Measurements from ENCODE around the gene SLC6A19.

The SLC6A19 gene

DNA sequence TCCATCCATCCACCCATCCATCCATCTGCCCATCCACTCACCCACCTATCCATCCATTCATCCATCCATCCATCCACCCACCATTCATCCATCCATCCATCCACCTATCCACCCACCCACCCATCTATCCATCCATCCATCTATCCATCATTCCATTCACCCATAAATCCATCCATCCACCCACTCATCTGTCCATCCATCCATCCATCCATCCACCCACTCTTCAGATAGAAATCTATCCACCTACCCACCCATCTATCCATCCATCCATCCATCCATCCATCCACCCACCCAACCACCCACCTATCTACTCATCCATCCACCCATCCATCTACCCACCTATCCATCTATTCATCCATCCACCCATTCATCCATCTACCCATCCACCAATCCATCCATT is 35.0 kb upstream of the SLC6A19 start:
- no peak for DNase-seq (ENCODE audit: low spot score)

DNA sequence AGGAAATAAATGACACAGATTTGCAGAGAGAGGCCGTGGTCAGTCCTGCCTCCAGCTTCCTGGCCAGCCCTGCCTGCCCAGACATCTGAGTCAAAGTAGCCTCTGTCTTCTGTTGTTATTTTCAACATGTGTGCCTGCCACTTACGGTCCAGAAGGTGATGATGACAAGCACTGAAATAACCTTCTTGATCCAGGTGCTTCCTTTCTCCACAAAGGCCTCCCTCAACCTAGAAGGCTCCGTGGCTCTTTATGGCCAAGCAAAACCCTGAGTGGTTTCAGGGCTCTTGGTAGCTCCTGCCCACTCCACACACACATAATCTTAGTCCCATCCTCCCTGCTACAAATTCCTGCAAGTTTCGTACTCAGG is 34.1 kb upstream of the SLC6A19 start:
- DNase-seq (ENCODE audit: low spot score) = no peak

DNA sequence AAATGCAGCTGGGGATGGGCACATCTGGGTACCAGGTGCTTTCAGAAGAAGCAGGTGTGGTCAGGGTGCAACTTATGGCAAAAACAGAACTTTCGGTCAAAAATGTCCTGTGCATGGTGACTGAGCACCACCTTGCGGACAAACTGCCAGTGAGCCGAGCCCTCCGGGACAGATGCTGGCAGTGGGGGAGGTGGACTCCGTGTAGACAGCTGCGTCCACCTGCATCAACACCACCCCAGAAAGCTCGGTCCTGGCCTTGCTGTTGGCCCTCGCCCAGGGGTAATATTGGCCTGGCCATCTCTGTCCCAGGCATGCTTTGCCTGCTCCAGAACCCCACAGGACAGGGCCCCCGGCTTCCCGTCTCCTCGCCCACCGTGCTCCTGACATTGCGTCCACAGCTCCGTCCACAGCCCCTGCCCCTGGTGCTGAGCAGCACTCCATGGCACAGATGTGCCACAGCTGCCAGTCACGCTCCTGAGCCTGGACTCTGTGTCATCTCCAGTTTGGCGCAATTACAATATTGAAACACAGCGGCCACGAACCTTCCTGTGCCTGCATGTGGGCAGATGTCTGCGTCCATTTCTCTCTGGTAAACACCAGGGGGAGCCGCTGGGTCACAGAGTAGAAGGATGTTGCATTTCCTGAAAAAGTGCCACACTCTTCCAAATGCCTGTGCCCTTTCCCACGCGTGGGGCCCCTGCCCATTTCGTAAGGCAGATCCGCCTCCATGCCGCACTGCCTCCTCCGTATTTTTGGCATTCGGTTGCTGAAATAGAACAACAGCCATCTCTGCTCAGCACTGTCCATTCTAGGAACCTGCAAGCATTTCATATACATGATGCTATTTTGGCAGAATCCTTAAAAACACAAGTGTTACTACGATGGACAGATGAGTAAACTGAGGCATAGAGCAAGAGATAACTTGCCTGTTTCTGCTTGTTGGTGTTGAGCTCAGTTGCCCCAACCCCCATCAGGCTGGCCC is 33.4 kb upstream of the SLC6A19 start:
- DNase-seq (ENCODE audit: low spot score) = peak; percentile 88

- no peak for DNase-seq (ENCODE audit: low spot score)
Measured at GRCh38 chr5:1168796-1169195, 32.6 kb upstream of the SLC6A19 start.

- no peak for DNase-seq (ENCODE audit: low spot score)
Measured at GRCh38 chr5:1169211-1170115, 31.9 kb upstream of the SLC6A19 start.

- no peak for DNase-seq (ENCODE audit: low spot score)
Measured at GRCh38 chr5:1171340-1171941, 30.0 kb upstream of the SLC6A19 start.

DNA sequence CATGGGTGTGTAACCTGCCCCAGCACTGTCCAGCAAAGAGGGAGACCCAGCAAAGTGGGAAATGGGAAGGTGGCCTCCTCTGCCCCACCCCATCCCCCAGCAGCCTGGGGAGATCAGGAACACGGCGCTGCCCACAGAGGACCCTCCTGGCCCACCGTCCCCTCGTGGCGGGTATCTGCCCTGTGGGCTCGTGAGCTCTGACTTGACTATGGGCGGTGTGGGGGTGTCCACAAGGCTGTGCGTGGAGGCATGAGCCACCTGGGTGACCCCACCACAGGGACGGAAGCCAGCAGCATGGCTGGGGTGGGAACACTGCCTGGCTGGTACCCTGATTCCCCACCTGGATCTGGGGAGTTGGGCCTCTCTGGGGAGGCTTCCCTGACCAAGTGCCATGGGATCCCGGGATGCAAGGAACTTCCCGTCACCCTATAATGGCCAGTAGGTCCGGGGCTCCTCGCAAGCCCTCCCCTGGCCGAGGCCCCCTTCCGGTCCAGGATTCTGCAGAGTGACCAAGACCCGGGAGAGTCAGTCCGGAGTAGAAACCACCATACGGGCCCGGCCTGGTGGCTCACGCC is 29.3 kb upstream of the SLC6A19 start:
- no peak for DNase-seq (ENCODE audit: low spot score)

- DNase-seq (ENCODE audit: low spot score) = no peak
Measured at GRCh38 chr5:1172670-1173404, 28.6 kb upstream of the SLC6A19 start.

- DNase-seq (ENCODE audit: low spot score) = no peak
Measured at GRCh38 chr5:1173485-1174070, 27.8 kb upstream of the SLC6A19 start.

- peak; percentile 83 for DNase-seq (ENCODE audit: low spot score)
Measured at GRCh38 chr5:1174122-1174936, 27.1 kb upstream of the SLC6A19 start.

GRCh38 chr5:1175015-1175414 is 26.4 kb upstream of the SLC6A19 start:
- DNase-seq (ENCODE audit: low spot score) = no peak

GRCh38 chr5:1175801-1176472 is 25.5 kb upstream of the SLC6A19 start:
- DNase-seq (ENCODE audit: low spot score) = no peak

DNA sequence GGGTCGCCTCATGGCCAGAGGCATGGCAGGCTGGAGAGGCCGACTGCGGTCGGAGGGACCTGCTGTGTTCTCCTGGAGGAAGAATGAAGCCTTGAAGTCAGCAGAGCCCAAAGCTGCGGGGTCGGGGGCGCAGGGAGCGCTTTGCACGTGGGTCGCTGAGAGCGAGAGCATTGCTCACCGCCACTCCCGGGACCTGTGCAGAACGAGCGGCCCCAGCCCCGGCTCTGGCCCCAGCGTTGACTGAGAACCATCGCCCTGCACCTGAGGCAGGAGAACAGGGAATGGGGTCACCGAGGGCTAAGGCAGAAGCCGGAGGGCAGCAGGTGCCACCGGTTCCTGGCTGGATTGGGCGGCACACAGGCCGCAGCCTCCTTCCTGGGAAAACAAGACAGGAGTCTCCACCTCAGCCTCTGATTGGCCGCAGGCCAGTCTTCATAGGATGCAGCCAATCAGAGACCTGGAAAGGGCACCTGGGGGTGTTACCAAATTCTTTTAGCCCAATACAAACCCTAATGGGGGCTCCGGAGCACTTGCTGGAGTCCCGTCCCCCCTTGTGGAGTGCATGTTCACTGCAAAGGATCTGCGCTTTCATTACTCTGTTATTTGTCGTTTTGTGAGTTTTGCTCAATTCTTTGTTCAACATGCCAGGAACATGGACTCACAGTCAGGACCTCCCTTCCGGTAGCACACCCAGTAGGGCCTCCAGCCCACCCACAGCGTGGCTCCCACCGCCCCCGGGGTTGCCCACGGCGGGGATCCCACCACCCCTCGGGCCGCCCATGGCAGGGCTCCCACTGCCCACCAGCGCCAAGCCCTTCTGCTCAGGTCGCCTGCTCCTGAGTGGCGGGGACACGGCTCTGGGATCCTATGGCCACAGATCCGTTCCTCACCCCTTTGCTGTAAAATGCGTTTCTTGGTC is 24.7 kb upstream of the SLC6A19 start:
- no peak for DNase-seq (ENCODE audit: low spot score)

- DNase-seq (ENCODE audit: low spot score) = no peak
Measured at GRCh38 chr5:1177826-1178528, 23.4 kb upstream of the SLC6A19 start.

DNA sequence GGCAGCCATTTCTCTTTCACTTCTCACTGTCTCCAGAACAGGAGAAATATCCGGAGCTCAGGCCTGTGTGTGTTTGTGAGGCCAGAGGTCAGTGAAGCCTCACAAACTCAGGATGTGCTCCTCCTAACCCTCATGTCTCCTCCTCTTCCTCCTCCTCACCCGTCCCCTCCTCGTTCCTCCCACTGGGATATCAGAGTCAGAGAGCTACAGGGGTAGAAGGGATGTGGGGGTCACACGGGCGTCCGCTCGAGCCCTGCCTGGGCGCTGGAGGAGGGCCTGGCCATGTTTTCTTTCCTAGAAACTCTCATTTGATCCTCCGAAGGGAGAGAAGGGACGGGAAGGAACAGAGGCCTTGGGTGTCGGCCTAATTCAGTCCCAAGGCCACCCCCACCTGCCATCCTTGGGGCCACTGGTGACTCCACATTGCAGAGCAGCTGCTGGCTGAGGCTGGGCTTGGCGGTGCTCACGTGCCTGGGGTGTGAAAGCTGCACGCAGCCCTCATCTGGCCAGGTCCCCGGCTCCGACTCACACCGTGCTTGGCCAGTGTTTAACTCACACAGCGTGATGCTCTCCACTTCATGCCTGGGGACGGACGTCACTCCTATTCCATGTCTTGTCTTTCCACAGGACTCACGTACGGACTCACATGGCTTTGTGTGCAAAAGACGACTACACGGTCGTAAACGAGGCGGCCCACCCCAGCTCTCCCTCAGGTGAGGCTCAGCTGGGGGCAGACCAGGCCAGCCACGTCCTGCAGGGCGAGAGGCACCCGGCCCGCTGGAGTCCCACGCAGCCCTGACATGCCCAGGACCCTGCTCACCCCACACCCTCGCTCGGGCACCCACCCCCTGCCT is 22.6 kb upstream of the SLC6A19 start:
- no peak for DNase-seq (ENCODE audit: low spot score)

GRCh38 chr5:1179383-1179715 is 22.0 kb upstream of the SLC6A19 start:
- no peak for DNase-seq (ENCODE audit: low spot score)

DNA sequence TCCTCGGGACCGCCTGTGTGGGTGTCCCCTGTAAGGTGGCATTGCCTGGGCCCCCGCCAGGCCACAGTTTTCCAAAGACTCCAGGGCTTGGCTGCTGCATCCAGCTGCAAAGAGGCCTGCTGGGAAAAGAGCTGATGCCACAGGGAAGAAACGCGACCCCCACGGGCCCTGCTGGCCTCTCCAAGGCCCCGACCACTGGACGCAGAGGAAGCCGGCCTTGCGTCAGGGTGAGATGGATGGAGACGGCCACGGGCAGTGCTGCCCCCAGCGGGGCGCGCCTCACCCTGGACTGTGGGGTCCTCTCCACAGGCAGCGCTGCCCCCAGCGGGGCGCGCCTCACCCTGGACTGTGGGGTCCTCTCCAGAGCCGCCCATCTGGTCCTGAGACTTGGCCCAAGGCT is 21.3 kb upstream of the SLC6A19 start:
- DNase-seq (ENCODE audit: low spot score) = no peak
